ENCODE results near the gene EVX1.

The EVX1 gene

DNA sequence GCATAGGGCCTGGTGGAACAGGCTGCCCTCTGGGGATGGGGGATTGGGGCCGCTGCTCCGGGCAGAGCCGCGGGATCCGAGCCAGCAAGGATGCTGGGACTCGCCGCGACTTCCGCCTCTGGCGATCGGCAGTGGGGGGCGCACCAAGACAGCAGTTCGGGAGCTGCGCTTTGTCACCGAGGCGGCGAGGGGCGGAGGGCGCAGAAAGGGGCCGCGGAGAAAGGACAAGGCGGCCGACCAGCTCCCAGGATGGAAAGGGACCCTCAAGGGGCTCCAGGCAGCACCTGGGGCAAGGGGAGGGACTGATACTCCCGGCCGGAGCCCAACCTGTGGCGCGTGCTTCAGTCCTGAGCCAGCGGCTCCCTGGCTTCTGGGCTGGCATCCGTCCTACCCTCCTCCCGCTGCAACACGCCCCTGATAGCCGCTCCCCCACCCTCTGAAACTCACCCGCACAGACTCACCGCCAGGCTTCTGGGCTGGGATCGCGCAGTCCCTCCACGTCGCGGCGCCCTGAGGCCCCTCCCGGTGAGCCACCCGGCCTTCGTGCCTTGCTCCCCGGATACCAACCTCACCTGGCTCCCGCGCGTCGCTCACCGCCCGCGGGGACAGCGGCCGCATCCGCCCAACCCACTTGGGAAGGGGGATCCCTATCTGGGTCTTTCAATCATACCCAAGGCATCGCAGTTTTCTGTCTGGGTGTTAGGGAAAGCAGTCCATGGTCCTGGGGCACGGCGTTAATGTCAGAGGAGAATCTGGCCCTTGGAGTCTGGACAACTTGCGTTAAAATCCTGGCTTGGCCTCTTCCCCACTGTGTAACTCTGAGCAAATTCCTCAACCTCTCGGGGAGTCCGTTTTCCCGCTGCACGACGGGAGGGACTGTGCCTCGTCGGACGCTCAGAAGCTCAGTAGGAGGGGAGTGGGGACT is 7.0 kb upstream of the EVX1 start:
- DNase-seq, result peak; percentile 18

DNA sequence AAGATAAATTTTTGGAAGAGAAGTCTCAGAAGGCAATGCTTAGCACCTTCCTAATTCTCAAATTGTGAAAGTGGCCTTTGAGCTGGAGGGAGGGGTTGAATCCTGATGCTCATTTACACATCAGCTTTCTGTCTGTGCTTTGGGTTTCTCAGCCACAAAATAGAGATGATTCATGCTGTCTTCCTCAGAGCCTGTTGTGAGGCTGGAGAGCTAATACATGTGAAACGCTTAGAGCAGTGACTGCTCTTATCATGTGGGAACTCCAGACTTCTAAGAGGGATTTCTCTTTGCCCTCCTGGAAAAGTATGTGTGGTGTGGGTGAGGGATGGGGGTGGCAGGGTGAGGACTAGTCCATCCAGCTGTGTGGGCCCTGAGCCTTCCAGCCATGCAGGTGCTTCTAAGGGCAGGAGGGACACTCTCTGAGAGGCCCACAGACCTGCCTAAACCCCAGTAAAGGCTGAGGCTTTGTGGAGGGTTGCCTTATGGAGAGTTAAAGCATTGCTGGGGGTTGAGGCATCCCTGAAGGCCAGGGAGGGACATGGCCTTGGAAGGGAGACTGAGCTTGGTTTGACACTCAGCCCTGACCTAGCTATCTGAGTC is 4.8 kb upstream of the EVX1 start:
- no peak for DNase-seq

- no peak for DNase-seq
Observed at GRCh38 chr7:27238979-27239386, 3.6 kb upstream of the EVX1 start.

DNA sequence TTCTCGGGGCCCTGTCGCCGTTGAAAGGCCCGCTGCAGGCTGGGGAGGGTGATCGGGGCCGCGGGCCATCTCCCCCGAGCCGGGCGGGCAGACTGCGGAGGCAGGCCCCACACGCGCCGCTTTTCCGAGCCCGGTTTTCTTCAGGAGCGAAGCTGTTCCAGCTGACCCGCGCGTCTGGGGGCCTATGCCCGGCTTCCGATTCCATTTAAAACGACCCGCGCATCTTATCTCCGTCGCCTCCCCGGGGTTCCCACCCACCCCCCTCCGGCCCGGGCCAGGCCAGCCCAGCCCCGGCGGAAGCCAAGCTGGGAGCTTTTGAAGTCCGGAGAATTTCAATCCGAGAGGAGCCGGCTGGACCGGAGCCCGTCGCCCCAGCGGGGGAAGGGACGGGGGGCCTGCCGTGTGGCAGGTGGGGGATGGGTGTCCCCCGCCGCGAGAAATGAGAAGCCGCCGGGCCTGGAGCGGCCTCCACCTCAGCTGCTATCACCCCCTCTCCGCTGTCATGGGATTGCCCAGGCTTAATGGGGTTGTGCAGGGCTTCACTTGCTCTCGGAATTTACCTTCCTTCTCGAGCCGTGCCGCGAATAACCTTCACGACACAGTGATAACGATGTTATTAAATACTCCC is 3.1 kb upstream of the EVX1 start:
- DNase-seq, result no peak

GRCh38 chr7:27240015-27240731 is 2.4 kb upstream of the EVX1 start:
- DNase-seq, result no peak

- no peak for DNase-seq
Observed at GRCh38 chr7:27241189-27242056, 1.2 kb upstream of the EVX1 start.

- no peak for DNase-seq
Observed at GRCh38 chr7:27242154-27242553, 448 bp upstream of the EVX1 start.

DNA sequence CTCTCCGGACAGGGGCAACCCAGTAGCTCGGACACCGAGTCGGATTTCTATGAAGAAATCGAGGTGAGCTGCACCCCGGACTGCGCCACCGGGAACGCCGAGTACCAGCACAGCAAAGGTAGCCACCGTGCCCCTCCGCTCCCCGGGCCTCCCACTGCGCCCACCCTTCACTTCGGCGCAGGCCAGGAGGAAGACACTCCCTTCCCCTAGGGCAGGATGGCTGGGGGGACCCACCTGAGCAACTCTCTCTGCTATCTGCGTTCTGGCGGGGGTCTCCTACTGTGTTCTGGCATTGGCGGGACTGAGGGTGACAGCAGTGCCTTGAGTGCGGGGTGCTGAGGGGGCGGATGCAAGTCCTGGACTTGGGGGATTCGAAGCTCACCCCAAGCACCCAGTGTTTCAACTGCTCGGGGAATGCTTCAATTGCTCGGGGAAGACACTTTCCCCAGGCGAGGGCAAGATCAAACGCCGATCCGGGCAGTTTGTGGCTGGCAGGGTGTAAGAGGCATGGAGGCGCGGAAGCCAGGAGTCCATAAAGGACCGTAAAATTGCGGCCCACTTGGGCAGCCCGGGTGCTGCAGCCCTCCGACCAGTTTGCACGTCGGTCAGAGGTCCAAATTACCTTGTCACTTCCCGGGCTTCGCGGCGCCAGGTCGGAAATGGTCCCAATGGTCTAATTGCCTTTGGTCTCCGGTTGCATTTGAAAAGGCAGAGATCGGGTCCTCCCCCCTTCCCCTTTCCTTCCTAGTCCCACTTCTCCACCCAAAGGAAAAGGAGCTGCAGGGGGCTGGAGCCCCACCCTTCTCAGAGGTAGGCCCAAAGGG is 950 bp downstream of the EVX1 start:
- DNase-seq, result no peak

- DNase-seq, result no peak
Observed at GRCh38 chr7:27244488-27245123, 2.0 kb downstream of the EVX1 start.

DNA sequence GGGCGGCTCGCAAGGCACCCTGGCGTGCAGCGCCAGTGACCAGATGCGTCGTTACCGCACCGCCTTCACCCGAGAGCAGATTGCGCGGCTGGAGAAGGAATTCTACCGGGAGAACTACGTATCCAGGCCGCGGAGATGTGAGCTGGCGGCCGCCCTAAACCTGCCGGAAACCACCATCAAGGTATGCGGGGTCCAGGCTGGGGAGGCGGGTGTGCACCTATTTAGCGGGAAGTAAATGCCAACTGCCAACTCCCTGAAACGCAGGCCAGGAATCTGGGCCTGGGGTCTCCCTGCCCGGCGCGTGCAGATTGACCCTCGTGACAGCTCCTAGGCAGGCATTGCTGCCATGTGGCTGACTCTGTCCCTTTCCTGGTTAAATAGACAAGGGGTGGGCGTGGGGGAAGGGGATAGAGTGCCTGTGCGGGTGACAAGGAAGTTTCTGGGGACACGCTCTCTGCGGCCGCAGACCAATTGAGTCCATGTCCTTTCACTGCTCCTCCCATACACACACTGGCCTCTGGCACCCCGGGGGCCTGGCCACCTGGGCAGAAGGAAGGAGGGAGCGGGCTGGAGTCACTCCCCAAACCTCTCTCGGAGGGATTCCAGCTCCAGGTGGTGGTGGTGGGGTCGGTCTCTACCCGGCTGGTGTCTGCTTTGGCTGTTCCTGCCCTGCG is 2.7 kb downstream of the EVX1 start:
- no peak for DNase-seq

GRCh38 chr7:27245798-27246691 is 3.4 kb downstream of the EVX1 start:
- peak; percentile 20 for DNase-seq

DNA sequence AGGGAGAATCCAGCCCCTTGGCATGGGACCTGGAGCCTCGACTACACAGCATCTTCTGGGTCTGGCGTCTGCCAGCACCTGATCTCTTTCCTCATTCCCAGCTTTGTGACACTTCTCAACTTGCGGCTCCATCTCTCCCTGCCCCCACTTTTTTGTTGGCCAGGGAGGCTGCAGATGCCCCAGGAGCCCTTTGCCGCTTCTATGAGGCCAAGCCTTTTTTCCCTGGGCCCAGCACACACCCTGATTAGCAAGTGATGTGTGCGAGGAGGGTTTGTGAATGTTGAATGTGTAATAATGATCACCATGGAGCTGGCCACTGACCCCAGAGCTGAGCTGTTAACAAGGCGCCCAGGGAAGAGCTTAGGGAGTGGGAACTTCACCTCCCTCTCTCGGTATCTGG is 4.4 kb downstream of the EVX1 start:
- DNase-seq, result no peak

DNA sequence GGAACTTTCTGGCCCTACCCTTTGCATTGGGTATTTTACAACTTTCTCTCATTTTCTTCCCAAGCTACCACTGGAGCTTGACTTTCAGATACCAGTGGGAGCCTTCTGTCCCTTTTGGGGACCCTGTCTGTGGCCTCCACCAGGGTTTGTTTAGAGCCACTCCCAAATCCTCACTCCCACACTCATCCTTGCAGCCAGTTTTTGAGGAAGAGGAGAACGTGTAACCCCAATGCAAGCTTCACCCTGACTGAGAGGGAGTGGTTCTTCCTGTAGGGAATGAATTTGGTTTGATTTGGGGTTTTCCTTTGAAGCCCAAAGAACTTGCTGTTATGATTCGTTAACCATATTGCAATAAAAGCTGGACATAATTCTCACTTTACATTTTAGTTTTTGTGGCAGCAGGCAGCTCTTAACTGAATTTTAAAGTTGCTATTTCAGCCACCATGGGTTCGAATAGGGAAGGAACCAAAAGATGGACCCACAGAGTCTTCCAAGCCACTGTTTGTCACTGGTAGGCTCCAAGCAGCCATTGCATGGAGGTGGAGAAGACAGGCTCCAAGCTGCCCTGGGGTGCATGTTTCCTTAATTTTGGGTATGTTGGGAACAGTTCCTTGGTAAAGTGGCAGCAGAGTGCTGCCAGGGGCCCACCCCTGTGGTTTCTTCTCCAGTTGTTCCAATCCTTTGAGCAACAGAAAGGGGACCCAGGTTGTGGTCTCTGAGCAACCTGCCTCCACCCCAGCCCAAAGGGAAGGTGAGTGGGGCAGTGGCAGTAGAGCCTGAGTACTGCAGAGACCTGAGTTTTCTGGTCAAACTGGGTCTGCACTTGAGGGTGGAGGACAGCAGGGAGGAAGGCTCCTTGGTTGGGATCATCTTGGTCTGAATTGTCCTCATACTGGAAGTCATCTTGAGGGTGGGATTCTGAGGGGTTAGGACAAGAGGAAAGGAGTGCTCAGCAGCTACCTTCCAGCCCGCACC is 5.1 kb downstream of the EVX1 start:
- no peak for DNase-seq

DNA sequence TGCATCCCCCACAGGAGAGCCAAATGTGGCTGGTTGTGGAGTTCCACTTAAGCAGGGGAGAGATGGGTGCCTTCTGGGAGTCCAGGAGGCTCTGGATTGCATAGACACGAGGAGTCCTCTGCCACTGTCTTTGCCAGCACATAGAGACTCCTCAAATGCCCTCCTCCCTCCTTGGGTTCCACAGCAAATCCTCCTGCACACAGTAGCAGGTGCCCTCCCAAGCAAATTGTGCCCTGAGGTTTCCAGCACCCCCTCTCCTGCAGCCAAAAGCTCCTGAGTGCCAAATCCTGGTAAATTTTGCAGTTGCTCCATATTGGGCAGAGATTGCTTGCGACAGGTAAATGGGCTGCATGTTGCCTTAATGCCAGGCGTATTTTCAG is 5.8 kb downstream of the EVX1 start:
- DNase-seq, result no peak

DNA sequence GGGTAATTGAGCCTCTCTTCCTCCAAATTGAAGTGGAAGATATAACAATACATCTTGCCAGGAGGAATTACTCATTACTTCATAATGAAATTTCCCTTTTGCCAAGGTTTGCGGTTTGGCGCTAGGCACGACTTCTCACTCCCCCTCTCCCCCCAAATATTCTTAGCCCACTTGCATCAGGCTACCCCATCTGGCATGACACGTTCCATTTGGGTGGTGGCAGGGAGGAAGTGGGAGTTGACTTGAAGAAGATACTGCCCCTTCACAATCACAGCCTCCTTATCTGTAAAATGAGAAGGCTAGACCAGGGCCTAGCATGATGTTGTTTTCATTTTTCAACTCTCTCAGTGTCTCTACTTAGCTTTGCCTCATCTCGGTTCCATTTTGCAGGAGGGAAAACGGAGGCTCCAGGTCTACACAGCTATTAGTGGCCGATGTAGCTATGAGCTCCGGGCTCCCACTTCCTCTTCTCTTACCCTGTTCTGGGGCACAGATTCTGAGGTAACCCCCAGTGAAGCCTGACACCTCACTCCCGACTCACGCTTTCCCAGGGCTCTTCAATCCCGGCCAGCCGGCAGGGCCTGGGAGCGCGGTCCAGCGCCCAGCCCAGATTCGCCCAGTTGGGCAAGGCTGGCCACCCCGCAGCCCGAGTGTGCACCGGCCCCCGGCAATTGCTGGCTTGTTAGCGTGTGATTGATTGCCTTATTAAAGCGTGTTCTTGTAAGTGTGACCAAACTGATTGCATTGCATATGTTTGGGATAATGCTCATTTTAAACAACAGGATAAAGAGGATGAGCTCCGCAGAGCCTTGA is 6.5 kb downstream of the EVX1 start:
- DNase-seq, result no peak

DNA sequence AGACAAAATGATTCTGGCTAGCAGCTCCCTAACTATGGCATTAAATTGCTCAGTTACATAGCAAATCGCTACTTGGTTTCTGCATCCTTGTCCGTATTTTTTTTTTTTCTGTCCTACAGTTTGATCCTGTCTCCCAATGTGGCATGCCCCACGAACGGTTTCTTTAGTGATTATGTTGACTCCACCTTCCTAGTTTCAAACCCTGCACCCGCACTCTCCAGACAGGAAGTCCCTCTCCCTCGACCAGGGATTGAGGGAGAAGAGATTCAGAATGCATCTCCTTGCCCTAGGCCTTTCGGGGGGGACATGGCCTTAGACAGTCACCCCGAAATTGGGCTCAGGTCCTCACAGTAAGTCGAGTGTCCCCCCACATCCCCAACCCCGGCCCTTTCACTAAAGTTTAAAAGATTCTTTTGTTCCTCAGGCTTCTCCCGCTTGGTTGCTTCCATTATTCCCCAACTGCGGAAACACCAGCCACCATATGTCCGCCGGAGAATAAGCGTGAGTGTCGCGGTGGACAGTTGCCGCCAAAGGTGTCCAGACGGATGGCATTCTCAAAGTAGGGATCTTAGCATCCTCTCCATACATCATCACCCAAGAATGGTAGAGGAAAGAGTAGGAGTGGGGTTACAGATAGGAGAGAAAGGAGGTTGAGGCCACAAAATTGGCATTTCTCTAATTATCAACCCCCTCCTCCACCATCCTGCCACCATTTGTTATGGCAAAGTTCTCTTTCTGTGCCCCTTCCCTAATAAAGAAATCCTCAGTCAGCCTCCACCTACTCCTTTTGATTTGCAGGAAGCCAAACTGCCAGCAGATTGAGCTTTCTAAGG is 7.3 kb downstream of the EVX1 start:
- no peak for DNase-seq
